SK-N-SH (cell line): ENCODE data around the gene CCDC149. TPM values are rescaled to one million over a fixed set of nuclear protein-coding genes. Genes with fewer than 3 reads are reported as not detected.

Experiments used
- CTCF ChIA-PET: fragments of 300-600, 350-600 bp; formaldehyde crosslinking; extraction: SDS; loops from one replicate; lab custom pipeline; 2021; lab: Yijun Ruan, JAX
- POLR2A ChIA-PET: fragments of 350-600 bp; sonication (Branson Sonifier 250); formaldehyde crosslinking; extraction: SDS; loops from one replicate; lab custom pipeline; 2020; ENCODE audit warnings: antibody characterized with exemption, inconsistent platforms; lab: Yijun Ruan, JAX
- DNase-seq: peaks from one replicate; pipeline ENCODE4 v3.0.0; 2012
- H2AFZ ChIP-seq: fragments of 200-600 bp; sonication (generic); 2 replicates; pipeline ENCODE4 v1.8.1; 2016; ENCODE audit warnings: antibody characterized with exemption, mild to moderate bottlenecking, low read depth
- H3F3A ChIP-seq: fragments of 200-600 bp; sonication (generic); replicated peaks from 2 replicates; pipeline ENCODE3; 2016; ENCODE audit warnings: antibody characterized with exemption, mild to moderate bottlenecking; ENCODE audit not compliant: insufficient read depth
- H3K27ac ChIP-seq, 2 experiments: fragments of 200-500 bp in 1 of 2; fragments of 200-600 bp in 1 of 2; sonication (Bioruptor generic) in 1 of 2; sonication (generic), shearing (Covaris generic) in 1 of 2; 2 replicates each; pipeline versions ENCODE4 v1.5.1 to v1.6.1; 2014 to 2016; ENCODE audit warnings: low read depth in 2 of 2, inconsistent platforms in 1 of 2, low read length in 1 of 2, mild to moderate bottlenecking in 1 of 2, mixed read lengths in 1 of 2
- H3K27me3 ChIP-seq: fragments of 200-600 bp; sonication (generic), shearing (Covaris generic); 2 replicates; pipeline ENCODE4 v1.6.1; 2016; ENCODE audit warnings: mixed run types; ENCODE audit not compliant: insufficient read depth
- H3K36me3 ChIP-seq, 2 experiments: fragments of 200-500 bp in 1 of 2; fragments of 200-600 bp in 1 of 2; sonication (Bioruptor generic) in 1 of 2; sonication (generic) in 1 of 2; replicated peaks in 1 of 2; 2 replicates each; pipeline versions ENCODE3 to v1.5.1; 2014 to 2016; ENCODE audit warnings: low read length in 1 of 2, mild to moderate bottlenecking in 1 of 2; ENCODE audit not compliant: insufficient read depth in 2 of 2, control insufficient read depth in 1 of 2
- H3K4me1 ChIP-seq, 2 experiments: fragments of 200-500 bp in 1 of 2; fragments of 200-600 bp in 1 of 2; sonication (Bioruptor generic) in 1 of 2; sonication (generic), shearing (Covaris generic) in 1 of 2; 2 replicates each; pipeline versions ENCODE4 v1.5.1 to v1.6.1; 2014 to 2016; ENCODE audit warnings: low read depth in 1 of 2, low read length in 1 of 2, mixed run types in 1 of 2; ENCODE audit not compliant: insufficient read depth in 2 of 2, control insufficient read depth in 1 of 2
- H3K4me2 ChIP-seq: fragments of 200-600 bp; sonication (generic), shearing (Covaris generic); 2 replicates; pipeline ENCODE4 v1.6.1; 2017; ENCODE audit warnings: mixed run types
- H3K4me3 ChIP-seq, 2 experiments: fragments of 200-500 bp in 1 of 2; fragments of 200-600 bp in 1 of 2; sonication (Bioruptor generic) in 1 of 2; sonication (generic), shearing (Covaris generic) in 1 of 2; 2 replicates each; pipeline versions ENCODE4 v1.5.1 to v1.8.1; 2014 to 2016; ENCODE audit warnings: low read depth in 2 of 2, inconsistent platforms in 1 of 2, low read length in 1 of 2, mild to moderate bottlenecking in 1 of 2, mixed read lengths in 1 of 2, moderate library complexity in 1 of 2
- H3K79me2 ChIP-seq: fragments of 200-600 bp; sonication (generic); 2 replicates; pipeline ENCODE4 v1.8.1; 2017; ENCODE audit warnings: mild to moderate bottlenecking; ENCODE audit not compliant: insufficient read depth
- H3K9ac ChIP-seq: fragments of 200-600 bp; sonication (generic); 2 replicates; pipeline ENCODE4 v1.6.1; 2017; ENCODE audit warnings: mixed run types
- H3K9me2 ChIP-seq: fragments of 200-600 bp; sonication (generic); 2 replicates; pipeline ENCODE4 v1.6.1; 2017; ENCODE audit warnings: mixed run types
- H3K9me3 ChIP-seq: fragments of 200-600 bp; sonication (generic); 2 replicates; pipeline ENCODE4 v1.6.1; 2017; ENCODE audit warnings: mixed run types, mild to moderate bottlenecking, moderate library complexity
- H4K20me1 ChIP-seq: fragments of 200-600 bp; sonication (generic); 2 replicates; pipeline ENCODE4 v1.6.1; 2017; ENCODE audit warnings: mild to moderate bottlenecking, mixed run types; ENCODE audit not compliant: insufficient read depth
- CTCF ChIP-seq: fragments of 200-600 bp; sonication (generic); IDR thresholded peaks from 2 replicates; pipeline ENCODE4 v1.6.1; 2017; ENCODE audit warnings: antibody characterized with exemption, mild to moderate bottlenecking, moderate library complexity
- EP300 ChIP-seq, 2 experiments: IDR thresholded peaks; 2 replicates each; pipeline versions ENCODE4 v1.4.0 to v1.6.1; 2012; ENCODE audit warnings: borderline replicate concordance in 1 of 2, low read depth in 1 of 2, low read length in 1 of 2
- FOXJ3 ChIP-seq: sonication (generic); formaldehyde crosslinking; IDR thresholded peaks from 2 replicates; pipeline ENCODE4 v1.5.1; 2020; ENCODE audit warnings: mild to moderate bottlenecking, missing genetic modification reagents
- MAX ChIP-seq: IDR thresholded peaks from 2 replicates; pipeline ENCODE4 v1.4.0; 2012; ENCODE audit warnings: low read depth
- MEF2A ChIP-seq: IDR thresholded peaks from 2 replicates; pipeline ENCODE4 v1.4.0; 2012; ENCODE audit warnings: low read depth, borderline replicate concordance
- MXI1 ChIP-seq: IDR thresholded peaks from 2 replicates; pipeline ENCODE4 v1.6.1; 2012; ENCODE audit warnings: mild to moderate bottlenecking, low read depth, low read length, improper control_type of control experiment
- NRF1 ChIP-seq: IDR thresholded peaks from 2 replicates; pipeline ENCODE4 v1.6.1; 2012; ENCODE audit warnings: low read depth, mild to moderate bottlenecking, low read length
- POLR2AphosphoS5 ChIP-seq: IDR thresholded peaks from 2 replicates; pipeline ENCODE4 v1.6.1; 2012; ENCODE audit warnings: low read depth, low read length
- RAD21 ChIP-seq: IDR thresholded peaks from 2 replicates; pipeline ENCODE4 v1.6.1; 2012; ENCODE audit warnings: mild to moderate bottlenecking, low read length
- RFX5 ChIP-seq: IDR thresholded peaks from 2 replicates; pipeline ENCODE4 v1.6.1; 2012; ENCODE audit warnings: mild to moderate bottlenecking, improper control_type of control experiment, low read length
- SIN3A ChIP-seq: IDR thresholded peaks from 2 replicates; pipeline ENCODE4 v1.6.1; 2012; ENCODE audit warnings: low read depth, mild to moderate bottlenecking, low read length, moderate library complexity, borderline replicate concordance
- TCF12 ChIP-seq: IDR thresholded peaks from 2 replicates; pipeline ENCODE4 v1.4.0; 2012
- USF1 ChIP-seq: IDR thresholded peaks from 2 replicates; pipeline ENCODE4 v1.4.0; 2012; ENCODE audit warnings: low read depth, borderline replicate concordance
- YY1 ChIP-seq: IDR thresholded peaks from 2 replicates; pipeline ENCODE4 v1.4.0; 2012; ENCODE audit warnings: low read depth, mild to moderate bottlenecking
- WGBS: methylation state at CpG from one replicate; pipeline ENCODE4 v1.1.6; 2017; ENCODE audit warnings: low lambda C conversion rate; 5-methylcytosine and 5-hydroxymethylcytosine counted together
- polyA plus RNA-seq, 3 experiments: library from polyadenylated mRNA; depleted of rRNA; stranded (reverse); fragments of >200 nt; gene quantifications; 2 replicates each; pipeline ENCODE4 v1.2.3, GENCODE V29; 2012

Gene CCDC149
- polyA plus RNA-seq, 1 of the 3 experiments (the other 2 are of a cell fraction) = 5.5 TPM

- H3K79me2 ChIP-seq = no peaks in the 10 kb centered on the region
- H3K4me3 ChIP-seq = no peak overlapping the region
- H3K4me1 ChIP-seq = no peaks in the 10 kb centered on the region
- POLR2A ChIA-PET = no interaction called here
- WGBS = 77% methylated on average over 5 of the region's 6 CpGs
- no peaks in the 10 kb centered on the region for H3K9me2 ChIP-seq
- H3K4me2 ChIP-seq = no peak overlapping the region
- TF ChIP-seq TCF12 (no peak), POLR2AphosphoS5 (no peak), YY1 (no peak), MEF2A (no peak), RAD21 (no peak), NRF1 (no peak), FOXJ3 (no peak), USF1 (no peak), CTCF (no peak), EP300 (IDR thresholded peaks at IDR 0.05; ENCODE audit: borderline replicate concordance in 1 of 2, low read depth in 1 of 2, low read length in 1 of 2) (no peak), MXI1 (no peak), SIN3A (no peak), MAX (no peak)
- no peaks in the 10 kb centered on the region for H3F3A ChIP-seq
- H3K27me3 ChIP-seq = no peaks in the 10 kb centered on the region
- CTCF ChIA-PET = no interaction called here
- peak overlapping the region in 1 of 2 experiments; percentile 39; a peak in 1 of 4 replicates for H3K27ac ChIP-seq
- H3K9ac ChIP-seq = no peak overlapping the region
- H3K36me3 ChIP-seq = peaks cover 0 to 10% of the 10 kb centered on the region in 2 experiments
- DNase-seq = no peak
- H4K20me1 ChIP-seq = no peaks in the 10 kb centered on the region
- no peaks in the 10 kb centered on the region for H3K9me3 ChIP-seq
- H2AFZ ChIP-seq = no peak overlapping the region
Observed at GRCh38 chr4:24809815-24810405, 102.9 kb downstream of the CCDC149 start.

GRCh38 chr4:24809376-24809775, 103.5 kb downstream of the CCDC149 start:
- H2AFZ ChIP-seq = no peak overlapping the region
- WGBS = 79% methylated on average over 2 of the region's 2 CpGs
- H3K27me3 ChIP-seq = no peaks in the 10 kb centered on the region
- no peaks in the 10 kb centered on the region for H3K79me2 ChIP-seq
- peak overlapping the region in 1 of 2 experiments; percentile 39; a peak in 1 of 4 replicates for H3K27ac ChIP-seq
- peaks cover 0 to 10% of the 10 kb centered on the region in 2 experiments for H3K36me3 ChIP-seq
- no peak overlapping the region for H3K9ac ChIP-seq
- ChIA-PET CTCF (interaction anchor here (1.1 kb wide), 1 partner anchor 27 kb away, joined by 3 read pairs; no protein-coding TSS in a partner anchor), POLR2A (no interaction called here)
- H4K20me1 ChIP-seq = no peaks in the 10 kb centered on the region
- DNase-seq = no peak
- no peaks in the 10 kb centered on the region for H3K4me1 ChIP-seq
- H3K4me2 ChIP-seq = no peak overlapping the region
- H3K9me2 ChIP-seq = no peaks in the 10 kb centered on the region
- no peaks in the 10 kb centered on the region for H3F3A ChIP-seq
- H3K4me3 ChIP-seq = no peak overlapping the region
- H3K9me3 ChIP-seq = no peaks in the 10 kb centered on the region
- TF ChIP-seq RFX5 (no peak), CTCF (peak; percentile 22)
